HCT116 (cell line): ENCODE measurements around the gene CRIM1. TPM values are rescaled to one million over a fixed set of nuclear protein-coding genes. Genes with fewer than 3 reads are reported as not detected.

ENCODE experiments used
- ATAC-seq: fragments of 200-7000 bp; cut with Tn5 transposase; 2 replicates; pipeline ENCODE4 v1.9.1; 2020; ENCODE audit warnings: mild to moderate bottlenecking, moderate library complexity
- BruUV-seq: library from RNA; stranded (reverse); fragments of 400-500 nt; replicated peaks from 2 replicates; lab custom pipeline; 2021; lab: Mats Ljungman, UMichigan
- CTCF ChIA-PET: fragments of 300-600 bp; sonication (Branson Sonifier 250); formaldehyde crosslinking; loops from one replicate; lab custom pipeline; 2021; ENCODE audit warnings: antibody characterized with exemption; lab: Charles Lee
- POLR2A ChIA-PET: fragments of 300-600, 350-600 bp; sonication (Branson Sonifier 250); formaldehyde crosslinking; loops from one replicate; lab custom pipeline; 2021; ENCODE audit warnings: antibody characterized with exemption; lab: Charles Lee
- RAD21 ChIA-PET, 2 experiments: fragments of 300-600 bp; sonication (Branson Sonifier 250); formaldehyde crosslinking; loops; one replicate each; lab custom pipeline; 2023; ENCODE audit warnings: low total read pairs in 2 of 2; ENCODE audit not compliant: uncharacterized antibody in 2 of 2, unreplicated experiment in 2 of 2, low non-redundant PET in 1 of 2; lab: Charles Lee
- DNase-seq: peaks from one replicate; pipeline ENCODE4 v3.0.0-alpha.2; 2010; ENCODE audit warnings: low read depth, low spot score
- H2AFZ ChIP-seq: fragments of 200-600 bp; shearing (Covaris generic), sonication (generic); 2 replicates; pipeline ENCODE4 v1.6.1; 2017; ENCODE audit warnings: low read depth, mixed run types, mixed read lengths, antibody characterized with exemption, low read length; ENCODE audit not compliant: poor library complexity, severe bottlenecking
- H3K27ac ChIP-seq: 2 replicates; pipeline ENCODE4 v1.5.1; 2012; ENCODE audit warnings: low read depth, low read length
- H3K27me3 ChIP-seq: fragments of 200-600 bp; sonication (generic); 2 replicates; pipeline ENCODE4 v1.6.1; 2016; ENCODE audit warnings: mixed run types, low read length, mixed read lengths; ENCODE audit not compliant: insufficient read depth
- H3K36me3 ChIP-seq, 2 experiments: fragments of 200-500 bp in 1 of 2; fragments of 200-600 bp in 1 of 2; sonication (Bioruptor generic) in 1 of 2; sonication (generic) in 1 of 2; 2 replicates each; pipeline versions ENCODE4 v1.5.1 to v1.6.1; 2014 to 2016; ENCODE audit warnings: low read length in 2 of 2, inconsistent platforms in 1 of 2, mixed read lengths in 1 of 2, mixed run types in 1 of 2; ENCODE audit not compliant: insufficient read depth in 2 of 2, control insufficient read depth in 1 of 2
- H3K4me1 ChIP-seq, 2 experiments: fragments of 200-600 bp in 1 of 2; sonication (generic) in 1 of 2; 2 replicates each; pipeline versions ENCODE4 v1.5.1 to v1.6.1; 2012 to 2017; ENCODE audit warnings: low read length in 2 of 2, inconsistent platforms in 1 of 2, mild to moderate bottlenecking in 1 of 2, mixed read lengths in 1 of 2, mixed run types in 1 of 2, moderate library complexity in 1 of 2; ENCODE audit not compliant: insufficient read depth in 2 of 2, control insufficient read depth in 1 of 2
- H3K4me2 ChIP-seq: fragments of 200-600 bp; sonication (generic); 2 replicates; pipeline ENCODE4 v1.6.1; 2017; ENCODE audit warnings: mixed run types, low read length, mixed read lengths
- H3K4me3 ChIP-seq, 2 experiments: fragments of 200-600 bp in 1 of 2; sonication (generic) in 1 of 2; replicated peaks in 1 of 2; 2 replicates each; pipeline ENCODE4 v1.5.1; 2011 to 2016; ENCODE audit warnings: low read length in 2 of 2, control low read depth in 1 of 2, low read depth in 1 of 2, mild to moderate bottlenecking in 1 of 2, mixed read lengths in 1 of 2, mixed run types in 1 of 2
- H3K79me2 ChIP-seq: fragments of 200-600 bp; sonication (generic); 2 replicates; pipeline ENCODE4 v1.6.1; 2017; ENCODE audit warnings: mild to moderate bottlenecking, mixed run types, low read length, moderate library complexity, mixed read lengths; ENCODE audit not compliant: insufficient read depth
- H3K9ac ChIP-seq: fragments of 200-600 bp; sonication (generic); 2 replicates; pipeline ENCODE4 v1.6.1; 2016; ENCODE audit warnings: low read length, mixed read lengths
- H3K9me2 ChIP-seq: fragments of 200-600 bp; sonication (generic), shearing (Covaris generic); 2 replicates; pipeline ENCODE4 v1.6.1; 2017; ENCODE audit warnings: mixed run types, mild to moderate bottlenecking, moderate library complexity; ENCODE audit not compliant: insufficient read depth
- H3K9me3 ChIP-seq, 2 experiments: fragments of 200-500 bp in 1 of 2; fragments of 200-600 bp in 1 of 2; sonication (Bioruptor generic) in 1 of 2; sonication (generic) in 1 of 2; 2 replicates each; pipeline ENCODE4 v1.6.1; 2014 to 2017; ENCODE audit warnings: low read length in 2 of 2, mixed read lengths in 2 of 2, inconsistent platforms in 1 of 2, low read depth in 1 of 2, mild to moderate bottlenecking in 1 of 2, mixed run types in 1 of 2, moderate library complexity in 1 of 2; ENCODE audit not compliant: control insufficient read depth in 1 of 2, insufficient read depth in 1 of 2
- H4K20me1 ChIP-seq: fragments of 200-600 bp; sonication (generic), shearing (Covaris generic); 2 replicates; pipeline ENCODE4 v1.6.1; 2017; ENCODE audit warnings: mixed run types, mild to moderate bottlenecking, moderate library complexity; ENCODE audit not compliant: insufficient read depth
- CBX3 ChIP-seq: IDR thresholded peaks from 2 replicates; pipeline ENCODE4 v1.6.1; 2012; ENCODE audit warnings: low read depth
- CEBPB ChIP-seq: IDR thresholded peaks from 2 replicates; pipeline ENCODE4 v1.6.1; 2012; ENCODE audit warnings: low read depth
- EGR1 ChIP-seq: IDR thresholded peaks from 2 replicates; pipeline ENCODE4 v1.6.1; 2012; ENCODE audit warnings: low read depth
- ELF1 ChIP-seq: IDR thresholded peaks from 2 replicates; pipeline ENCODE4 v1.6.1; 2012; ENCODE audit warnings: low read depth, borderline replicate concordance
- EZH2 ChIP-seq: fragments of 200-600 bp; sonication (generic); IDR thresholded peaks from 2 replicates; pipeline ENCODE4 v1.6.1; 2017; ENCODE audit warnings: antibody characterized with exemption, mixed run types
- EZH2phosphoT487 ChIP-seq: fragments of 200-600 bp; IDR thresholded peaks from 2 replicates; pipeline ENCODE4 v1.6.1; 2018; ENCODE audit warnings: antibody characterized with exemption, borderline replicate concordance
- POLR2A ChIP-seq: IDR thresholded peaks from 2 replicates; pipeline ENCODE4 v1.7.0; 2011; ENCODE audit warnings: borderline replicate concordance; ENCODE audit not compliant: insufficient read depth, insufficient read length; ENCODE audit errors: extremely low read depth
- RAD21 ChIP-seq: IDR thresholded peaks from 2 replicates; pipeline ENCODE4 v1.6.1; 2012; ENCODE audit warnings: low read depth, mild to moderate bottlenecking
- SIN3A ChIP-seq: IDR thresholded peaks from 2 replicates; pipeline ENCODE4 v1.6.1; 2012; ENCODE audit warnings: low read depth
- SRF ChIP-seq: IDR thresholded peaks from 2 replicates; pipeline ENCODE4 v1.6.1; 2012; ENCODE audit warnings: low read depth
- TCF7L2 ChIP-seq: IDR thresholded peaks from 2 replicates; pipeline ENCODE4 v1.7.0; 2011; ENCODE audit warnings: borderline replicate concordance, inconsistent platforms; ENCODE audit not compliant: insufficient read depth, insufficient read length; ENCODE audit errors: extremely low read depth
- YY1 ChIP-seq: IDR thresholded peaks from 2 replicates; pipeline ENCODE4 v1.6.1; 2011; ENCODE audit warnings: low read length, low read depth, moderate library complexity, mild to moderate bottlenecking; ENCODE audit not compliant: insufficient replicate concordance; ENCODE audit errors: extremely low read depth
- ZFX ChIP-seq: fragments of 450-650 bp; IDR thresholded peaks from 2 replicates; pipeline ENCODE4 v1.6.1; 2017
- ZNF274 ChIP-seq: fragments of 200-500 bp; sonication (Bioruptor generic); IDR thresholded peaks from 2 replicates; pipeline ENCODE4 v1.6.1; 2014; ENCODE audit warnings: mild to moderate bottlenecking, low read depth, low read length, inconsistent platforms
- intact Hi-C: fragments of 100-400 bp; cut with micrococcal nuclease; formaldehyde crosslinking; loops from 2 replicates; pipeline ENCODE4 v1.10.0; 2022
- total RNA-seq: library from RNA; stranded (reverse); gene quantifications from one replicate; pipeline ENCODE4 v1.2.1, GENCODE V29; 2021; ENCODE audit not compliant: unreplicated experiment
- TF ChIP-seq, protein P1 (sequence below): IDR thresholded peaks from 2 replicates; pipeline ENCODE4 v1.6.1; 2012; ENCODE audit warnings: low read depth
- TF ChIP-seq, protein P2 (sequence below): IDR thresholded peaks from 2 replicates; pipeline ENCODE4 v1.6.1; 2012
- TF ChIP-seq, protein P3 (sequence below): IDR thresholded peaks from 2 replicates; pipeline ENCODE4 v1.6.1; 2012

Gene CRIM1
- total RNA-seq, 1 experiment from 2014 or later, result 27.2 TPM

DNA sequence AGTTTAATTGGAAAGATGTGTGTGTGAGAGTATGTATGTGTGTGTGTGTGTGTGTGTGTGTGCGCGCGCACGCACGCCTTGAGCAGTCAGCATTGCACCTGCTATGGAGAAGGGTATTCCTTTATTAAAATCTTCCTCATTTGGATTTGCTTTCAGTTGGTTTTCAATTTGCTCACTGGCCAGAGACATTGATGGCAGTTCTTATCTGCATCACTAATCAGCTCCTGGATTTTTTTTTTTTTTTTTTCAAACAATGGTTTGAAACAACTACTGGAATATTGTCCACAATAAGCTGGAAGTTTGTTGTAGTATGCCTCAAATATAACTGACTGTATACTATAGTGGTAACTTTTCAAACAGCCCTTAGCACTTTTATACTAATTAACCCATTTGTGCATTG lies 194.4 kb downstream of the CRIM1 start:
- Histone ChIP-seq H3K27me3 (no peaks in the 10 kb centered on the region), H4K20me1 (0 out of 2 replicates have a peak, but pooled peaks cover 4% of the 10 kb centered on the region)
- TF ChIP-seq RAD21 (no peak), ELF1 (no peak), EZH2phosphoT487 (no peak), TCF7L2 (no peak), CEBPB (no peak), SRF (no peak), CBX3 (no peak), EZH2 (no peak), ZFX (no peak), POLR2A (no peak), EGR1 (no peak), YY1 (no peak), ZNF274 (no peak), SIN3A (no peak)
- TF ChIP-seq, protein P1, sequence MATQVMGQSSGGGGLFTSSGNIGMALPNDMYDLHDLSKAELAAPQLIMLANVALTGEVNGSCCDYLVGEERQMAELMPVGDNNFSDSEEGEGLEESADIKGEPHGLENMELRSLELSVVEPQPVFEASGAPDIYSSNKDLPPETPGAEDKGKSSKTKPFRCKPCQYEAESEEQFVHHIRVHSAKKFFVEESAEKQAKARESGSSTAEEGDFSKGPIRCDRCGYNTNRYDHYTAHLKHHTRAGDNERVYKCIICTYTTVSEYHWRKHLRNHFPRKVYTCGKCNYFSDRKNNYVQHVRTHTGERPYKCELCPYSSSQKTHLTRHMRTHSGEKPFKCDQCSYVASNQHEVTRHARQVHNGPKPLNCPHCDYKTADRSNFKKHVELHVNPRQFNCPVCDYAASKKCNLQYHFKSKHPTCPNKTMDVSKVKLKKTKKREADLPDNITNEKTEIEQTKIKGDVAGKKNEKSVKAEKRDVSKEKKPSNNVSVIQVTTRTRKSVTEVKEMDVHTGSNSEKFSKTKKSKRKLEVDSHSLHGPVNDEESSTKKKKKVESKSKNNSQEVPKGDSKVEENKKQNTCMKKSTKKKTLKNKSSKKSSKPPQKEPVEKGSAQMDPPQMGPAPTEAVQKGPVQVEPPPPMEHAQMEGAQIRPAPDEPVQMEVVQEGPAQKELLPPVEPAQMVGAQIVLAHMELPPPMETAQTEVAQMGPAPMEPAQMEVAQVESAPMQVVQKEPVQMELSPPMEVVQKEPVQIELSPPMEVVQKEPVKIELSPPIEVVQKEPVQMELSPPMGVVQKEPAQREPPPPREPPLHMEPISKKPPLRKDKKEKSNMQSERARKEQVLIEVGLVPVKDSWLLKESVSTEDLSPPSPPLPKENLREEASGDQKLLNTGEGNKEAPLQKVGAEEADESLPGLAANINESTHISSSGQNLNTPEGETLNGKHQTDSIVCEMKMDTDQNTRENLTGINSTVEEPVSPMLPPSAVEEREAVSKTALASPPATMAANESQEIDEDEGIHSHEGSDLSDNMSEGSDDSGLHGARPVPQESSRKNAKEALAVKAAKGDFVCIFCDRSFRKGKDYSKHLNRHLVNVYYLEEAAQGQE, result no peak
- TF ChIP-seq, protein P2, sequence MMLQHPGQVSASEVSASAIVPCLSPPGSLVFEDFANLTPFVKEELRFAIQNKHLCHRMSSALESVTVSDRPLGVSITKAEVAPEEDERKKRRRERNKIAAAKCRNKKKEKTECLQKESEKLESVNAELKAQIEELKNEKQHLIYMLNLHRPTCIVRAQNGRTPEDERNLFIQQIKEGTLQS, result no peak
- TF ChIP-seq, protein P3, sequence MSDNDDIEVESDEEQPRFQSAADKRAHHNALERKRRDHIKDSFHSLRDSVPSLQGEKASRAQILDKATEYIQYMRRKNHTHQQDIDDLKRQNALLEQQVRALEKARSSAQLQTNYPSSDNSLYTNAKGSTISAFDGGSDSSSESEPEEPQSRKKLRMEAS, result no peak
- TF ChIP-seq, all 23 proteins: peak for 0
- ChIA-PET POLR2A (no interaction called here), RAD21 (no interaction called here), CTCF (no interaction called here)
- H3K4me2 ChIP-seq, result no peak overlapping the region
- no peaks in the 10 kb centered on the region for H3K9me2 ChIP-seq
- H3K9me3 ChIP-seq, result no peaks in the 10 kb centered on the region
- ATAC-seq, result no peak
- no peak overlapping the region for H3K9ac ChIP-seq
- intact Hi-C loops, result loop anchor here (5.0 kb wide), 1 partner anchor 122 kb away; no protein-coding TSS in a partner anchor
- peaks cover 22 to 24% of the 10 kb centered on the region in 2 experiments for H3K36me3 ChIP-seq
- H3K4me3 ChIP-seq, result no peak overlapping the region
- no peak overlapping the region for H2AFZ ChIP-seq
- no peaks in the 10 kb centered on the region for H3K79me2 ChIP-seq
- BruUV-seq, result no TSS peak
- no peak for DNase-seq
- H3K27ac ChIP-seq, result no peak overlapping the region
- no peaks in the 10 kb centered on the region for H3K4me1 ChIP-seq
